ENCODE results near the gene DRG2.

Gene DRG2

GRCh38 chr17:18074566-18075272 is 13.0 kb upstream of the DRG2 start:
- H3K4me1 ChIP-seq (ENCODE audit: insufficient read depth, poor library complexity, severe bottlenecking): no peaks in the 10 kb centered on the region
- H3K27ac ChIP-seq (ENCODE audit: poor library complexity, severe bottlenecking): no peak overlapping the region
- no peaks in the 10 kb centered on the region for H3K27me3 ChIP-seq (ENCODE audit: insufficient read depth, poor library complexity, severe bottlenecking)
- no peak overlapping the region for H3K4me3 ChIP-seq (ENCODE audit: severe bottlenecking)
- no peaks in the 10 kb centered on the region for H3K36me3 ChIP-seq (ENCODE audit: low read depth)
- TF ChIP-seq, protein P1, sequence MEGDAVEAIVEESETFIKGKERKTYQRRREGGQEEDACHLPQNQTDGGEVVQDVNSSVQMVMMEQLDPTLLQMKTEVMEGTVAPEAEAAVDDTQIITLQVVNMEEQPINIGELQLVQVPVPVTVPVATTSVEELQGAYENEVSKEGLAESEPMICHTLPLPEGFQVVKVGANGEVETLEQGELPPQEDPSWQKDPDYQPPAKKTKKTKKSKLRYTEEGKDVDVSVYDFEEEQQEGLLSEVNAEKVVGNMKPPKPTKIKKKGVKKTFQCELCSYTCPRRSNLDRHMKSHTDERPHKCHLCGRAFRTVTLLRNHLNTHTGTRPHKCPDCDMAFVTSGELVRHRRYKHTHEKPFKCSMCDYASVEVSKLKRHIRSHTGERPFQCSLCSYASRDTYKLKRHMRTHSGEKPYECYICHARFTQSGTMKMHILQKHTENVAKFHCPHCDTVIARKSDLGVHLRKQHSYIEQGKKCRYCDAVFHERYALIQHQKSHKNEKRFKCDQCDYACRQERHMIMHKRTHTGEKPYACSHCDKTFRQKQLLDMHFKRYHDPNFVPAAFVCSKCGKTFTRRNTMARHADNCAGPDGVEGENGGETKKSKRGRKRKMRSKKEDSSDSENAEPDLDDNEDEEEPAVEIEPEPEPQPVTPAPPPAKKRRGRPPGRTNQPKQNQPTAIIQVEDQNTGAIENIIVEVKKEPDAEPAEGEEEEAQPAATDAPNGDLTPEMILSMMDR (IDR thresholded peaks at IDR 0.05; ENCODE audit: poor library complexity, severe bottlenecking): no peak
- ATAC-seq (ENCODE audit: low read depth) (no peak), DNase-seq (ENCODE audit: low spot score) (no peak)
- H3K9me3 ChIP-seq (ENCODE audit: severe bottlenecking): no peaks in the 10 kb centered on the region

GRCh38 chr17:18076936-18077335 is 10.8 kb upstream of the DRG2 start:
- Histone ChIP-seq H3K9me3 (ENCODE audit: severe bottlenecking) (no peaks in the 10 kb centered on the region), H3K36me3 (ENCODE audit: low read depth) (no peaks in the 10 kb centered on the region), H3K4me3 (ENCODE audit: severe bottlenecking) (no peak overlapping the region), H3K4me1 (ENCODE audit: insufficient read depth, poor library complexity, severe bottlenecking) (no peaks in the 10 kb centered on the region), H3K27me3 (ENCODE audit: insufficient read depth, poor library complexity, severe bottlenecking) (no peaks in the 10 kb centered on the region), H3K27ac (ENCODE audit: poor library complexity, severe bottlenecking) (no peak overlapping the region)
- DNase-seq (ENCODE audit: low spot score) (no peak), ATAC-seq (ENCODE audit: low read depth) (no peak)
- TF ChIP-seq, protein P1 (IDR thresholded peaks at IDR 0.05; ENCODE audit: poor library complexity, severe bottlenecking): no peak

- H3K4me1 ChIP-seq (ENCODE audit: insufficient read depth, poor library complexity, severe bottlenecking): no peaks in the 10 kb centered on the region
- no peak overlapping the region for H3K27ac ChIP-seq (ENCODE audit: poor library complexity, severe bottlenecking)
- no peaks in the 10 kb centered on the region for H3K36me3 ChIP-seq (ENCODE audit: low read depth)
- no peaks in the 10 kb centered on the region for H3K9me3 ChIP-seq (ENCODE audit: severe bottlenecking)
- ATAC-seq (ENCODE audit: low read depth): no peak
- TF ChIP-seq, protein P1 (IDR thresholded peaks at IDR 0.05; ENCODE audit: poor library complexity, severe bottlenecking): no peak
- DNase-seq (ENCODE audit: low spot score): no peak
- H3K27me3 ChIP-seq (ENCODE audit: insufficient read depth, poor library complexity, severe bottlenecking): no peaks in the 10 kb centered on the region
- no peak overlapping the region for H3K4me3 ChIP-seq (ENCODE audit: severe bottlenecking)
Observed at GRCh38 chr17:18079543-18079942, 8.2 kb upstream of the DRG2 start.

- Histone ChIP-seq H3K27ac (ENCODE audit: poor library complexity, severe bottlenecking) (no peak overlapping the region), H3K9me3 (ENCODE audit: severe bottlenecking) (no peaks in the 10 kb centered on the region), H3K27me3 (ENCODE audit: insufficient read depth, poor library complexity, severe bottlenecking) (no peaks in the 10 kb centered on the region), H3K36me3 (ENCODE audit: low read depth) (no peaks in the 10 kb centered on the region), H3K4me1 (ENCODE audit: insufficient read depth, poor library complexity, severe bottlenecking) (peaks cover 3% of the 10 kb centered on the region), H3K4me3 (ENCODE audit: severe bottlenecking) (no peak overlapping the region)
- TF ChIP-seq, protein P1 (IDR thresholded peaks at IDR 0.05; ENCODE audit: poor library complexity, severe bottlenecking): no peak
- DNase-seq (ENCODE audit: low spot score) (no peak), ATAC-seq (ENCODE audit: low read depth) (no peak)
Observed at GRCh38 chr17:18084256-18084655, 3.5 kb upstream of the DRG2 start.

GRCh38 chr17:18089613-18090012 is 1.9 kb downstream of the DRG2 start:
- ATAC-seq (ENCODE audit: low read depth) (no peak), DNase-seq (ENCODE audit: low spot score) (no peak)
- no peak overlapping the region for H3K27ac ChIP-seq (ENCODE audit: poor library complexity, severe bottlenecking)
- peaks cover 19% of the 10 kb centered on the region for H3K36me3 ChIP-seq (ENCODE audit: low read depth)
- peaks cover 3% of the 10 kb centered on the region for H3K4me1 ChIP-seq (ENCODE audit: insufficient read depth, poor library complexity, severe bottlenecking)
- H3K27me3 ChIP-seq (ENCODE audit: insufficient read depth, poor library complexity, severe bottlenecking): no peaks in the 10 kb centered on the region
- H3K4me3 ChIP-seq (ENCODE audit: severe bottlenecking): no peak overlapping the region
- no peaks in the 10 kb centered on the region for H3K9me3 ChIP-seq (ENCODE audit: severe bottlenecking)
- TF ChIP-seq, protein P1 (IDR thresholded peaks at IDR 0.05; ENCODE audit: poor library complexity, severe bottlenecking): no peak

Measured in RWPE2 (cell line).